Measurements from ENCODE around the gene NR2F1-AS1. TPM values are rescaled to one million over a fixed set of nuclear protein-coding genes. Genes with fewer than 3 reads are reported as not detected.

NR2F1-AS1 gene
- total and polyA plus RNA-seq, 2 donors (not counting 1 experiment from before 2014, with no cell fraction given) = not detected

DNA sequence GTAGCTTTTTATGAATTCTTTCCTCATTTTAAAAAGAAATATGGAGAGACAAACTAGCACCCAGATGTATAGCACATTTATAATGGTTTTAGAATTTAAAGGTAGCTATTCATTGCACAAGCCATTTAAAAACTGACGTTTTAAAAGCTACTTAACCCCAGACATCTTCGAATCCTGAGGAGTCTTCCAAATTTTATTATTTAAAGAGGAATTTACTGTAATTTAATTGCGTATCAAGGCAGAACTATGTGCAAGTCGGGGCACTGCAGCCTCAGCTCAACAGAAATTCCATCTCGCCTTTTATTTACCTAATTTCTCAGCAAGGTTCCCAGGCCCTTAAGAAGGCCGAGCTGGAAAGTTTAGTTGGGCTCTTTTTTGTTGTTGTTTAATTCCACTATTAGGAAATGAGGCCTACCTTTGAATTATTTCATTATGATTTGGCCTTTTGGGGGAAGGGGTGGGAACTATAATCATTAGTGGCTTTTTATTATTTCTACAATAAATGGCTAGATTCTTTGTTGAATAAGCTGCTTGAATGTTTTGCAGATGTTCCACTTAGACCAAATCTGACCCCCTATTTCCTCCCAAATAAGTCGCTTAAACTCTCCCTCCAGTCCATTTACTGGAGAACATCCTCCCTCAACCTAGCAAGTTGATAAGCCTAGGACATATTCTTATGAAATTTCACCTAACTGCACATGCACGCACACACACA is 22.2 kb upstream of the NR2F1-AS1 start:
- H3K27ac Mint-ChIP-seq = no peak overlapping the region
- H3K27me3 Mint-ChIP-seq = peaks cover 43% of the 10 kb centered on the region
- DNase-seq (peak; percentile 19), ATAC-seq (ENCODE audit: low read depth) (no peak)
- Histone ChIP-seq H4K20me1 (ENCODE audit: control insufficient read depth, insufficient read depth, low read length, poor library complexity, severe bottlenecking) (no peaks in the 10 kb centered on the region), H3K4me1 (ENCODE audit: control insufficient read depth in 2 of 2, insufficient read depth in 2 of 2, low read length in 2 of 2) (peaks cover 10 to 52% of the 10 kb centered on the region in 2 donors), H3K9ac (ENCODE audit: low read length) (no peak overlapping the region), H3K27me3 (replicated peaks in 1 of 4; ENCODE audit: control extremely low read depth in 1 of 4, control insufficient read depth in 3 of 4, insufficient read depth in 4 of 4, low read length in 3 of 4) (peaks cover 6 to 84% (median 80%) of the 10 kb centered on the region in 4 experiments), H3K9me3 (ENCODE audit: control extremely low read depth in 1 of 3, control insufficient read depth in 2 of 3, insufficient read depth in 1 of 3, low read length in 2 of 3) (peaks cover 0 to 23% (median 10%) of the 10 kb centered on the region in 3 donors), H3K27ac (ENCODE audit: low read length in 2 of 2) (no peak overlapping the region), H3K79me2 (ENCODE audit: control insufficient read depth, insufficient read depth, low read length) (no peaks in the 10 kb centered on the region), H3K4me3 (ENCODE audit: control extremely low read depth in 1 of 5, extremely low read depth in 1 of 5, insufficient read depth in 1 of 5, low read depth in 2 of 5, low read length in 4 of 5) (no peak overlapping the region), H3K36me3 (replicated peaks in 1 of 2; ENCODE audit: control extremely low read depth in 1 of 2, control insufficient read depth in 1 of 2, extremely low read depth in 1 of 2, insufficient read depth in 2 of 2, low read length in 1 of 2) (no peaks in the 10 kb centered on the region), H2AFZ (ENCODE audit: insufficient read depth, low read depth, low read length, poor library complexity, severe bottlenecking) (no peak overlapping the region), H3K4me2 (replicated peaks; ENCODE audit: low read depth, low read length, poor library complexity, severe bottlenecking) (no peak overlapping the region)
- ChIA-PET CTCF (interaction anchor here (0.7 to 1.5 kb wide), 3 partner anchors 24 to 215 kb away, joined by 3 to 5 read pairs (median 4); no protein-coding TSS in a partner anchor), POLR2A (no interaction called here)
- WGBS (ENCODE audit: insufficient coverage) = 100% methylated on average over 1 of the region's 8 CpGs
- H3K4me3 Mint-ChIP-seq = no peak overlapping the region
- intact Hi-C loops (cut with micrococcal nuclease) = no loop called here
- TF ChIP-seq EZH2 (IDR thresholded peaks at IDR 0.05; ENCODE audit: borderline replicate concordance, insufficient read depth, low read depth, low read length, poor library complexity, severe bottlenecking) = no peak
- TF ChIP-seq, protein P1, sequence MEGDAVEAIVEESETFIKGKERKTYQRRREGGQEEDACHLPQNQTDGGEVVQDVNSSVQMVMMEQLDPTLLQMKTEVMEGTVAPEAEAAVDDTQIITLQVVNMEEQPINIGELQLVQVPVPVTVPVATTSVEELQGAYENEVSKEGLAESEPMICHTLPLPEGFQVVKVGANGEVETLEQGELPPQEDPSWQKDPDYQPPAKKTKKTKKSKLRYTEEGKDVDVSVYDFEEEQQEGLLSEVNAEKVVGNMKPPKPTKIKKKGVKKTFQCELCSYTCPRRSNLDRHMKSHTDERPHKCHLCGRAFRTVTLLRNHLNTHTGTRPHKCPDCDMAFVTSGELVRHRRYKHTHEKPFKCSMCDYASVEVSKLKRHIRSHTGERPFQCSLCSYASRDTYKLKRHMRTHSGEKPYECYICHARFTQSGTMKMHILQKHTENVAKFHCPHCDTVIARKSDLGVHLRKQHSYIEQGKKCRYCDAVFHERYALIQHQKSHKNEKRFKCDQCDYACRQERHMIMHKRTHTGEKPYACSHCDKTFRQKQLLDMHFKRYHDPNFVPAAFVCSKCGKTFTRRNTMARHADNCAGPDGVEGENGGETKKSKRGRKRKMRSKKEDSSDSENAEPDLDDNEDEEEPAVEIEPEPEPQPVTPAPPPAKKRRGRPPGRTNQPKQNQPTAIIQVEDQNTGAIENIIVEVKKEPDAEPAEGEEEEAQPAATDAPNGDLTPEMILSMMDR (IDR thresholded peaks at IDR 0.05) = no peak
- peaks cover 13% of the 10 kb centered on the region for H3K4me1 Mint-ChIP-seq
- no peaks in the 10 kb centered on the region for H3K9me3 Mint-ChIP-seq (ENCODE audit: insufficient read depth)
